H1 (cell line): ENCODE data around the gene SLC16A9. TPM values are rescaled to one million over a fixed set of nuclear protein-coding genes. Genes with fewer than 3 reads are reported as not detected.

Source experiments
- CTCF ChIA-PET: fragments of 300-600 bp; sonication (Branson Sonifier 250); formaldehyde crosslinking; loops from one replicate; lab custom pipeline; 2021; ENCODE audit not compliant: partially characterized antibody; lab: Charles Lee
- POLR2A ChIA-PET: fragments of 300-600 bp; sonication (Branson Sonifier 250); formaldehyde crosslinking; loops from one replicate; lab custom pipeline; 2021; ENCODE audit warnings: inconsistent platforms; ENCODE audit not compliant: partially characterized antibody; lab: Charles Lee
- DNase-seq, 2 experiments: peaks; one replicate each; pipeline versions ENCODE4 v3.0.0 to v3.0.0-alpha.2; 2010 to 2022; ENCODE audit warnings: low spot score in 2 of 2, low read depth in 1 of 2, mixed read lengths in 1 of 2
- FAIRE-seq: peaks from 2 replicates; lab custom pipeline; 2011; peaks lifted over from hg19 to GRCh38; lab: Jason Lieb, UNC
- H2AFZ ChIP-seq: 2 replicates; pipeline ENCODE4 v1.8.1; 2012; ENCODE audit warnings: low read length, inconsistent platforms
- H2AK5ac ChIP-seq: 2 replicates; pipeline ENCODE4 v1.6.1; 2013; ENCODE audit warnings: low read depth, low read length
- H2BK120ac ChIP-seq: replicated peaks from 2 replicates; pipeline ENCODE3; 2013; ENCODE audit warnings: low read depth, low read length, inconsistent platforms
- H2BK12ac ChIP-seq: 2 replicates; pipeline ENCODE4 v1.6.1; 2013; ENCODE audit warnings: low read depth, low read length
- H2BK15ac ChIP-seq: 2 replicates; pipeline ENCODE4 v1.6.1; 2013; ENCODE audit warnings: low read length
- H2BK20ac ChIP-seq: 2 replicates; pipeline ENCODE4 v1.6.1; 2013; ENCODE audit warnings: low read length
- H2BK5ac ChIP-seq: 2 replicates; pipeline ENCODE4 v1.6.1; 2013; ENCODE audit warnings: low read depth, low read length
- H3K14ac ChIP-seq: 2 replicates; pipeline ENCODE4 v1.6.1; 2013; ENCODE audit warnings: inconsistent platforms; ENCODE audit not compliant: insufficient read length
- H3K18ac ChIP-seq: 2 replicates; pipeline ENCODE4 v1.6.1; 2013; ENCODE audit warnings: low read length; ENCODE audit errors: extremely low read depth
- H3K23ac ChIP-seq: 2 replicates; pipeline ENCODE4 v1.6.1; 2013; ENCODE audit warnings: inconsistent platforms; ENCODE audit not compliant: insufficient read length
- H3K23me2 ChIP-seq: 2 replicates; pipeline ENCODE4 v1.6.1; 2013; ENCODE audit warnings: low read depth, low read length
- H3K27ac ChIP-seq: 2 replicates; pipeline ENCODE4 v1.6.1; 2011; ENCODE audit warnings: low read depth, low read length, inconsistent platforms
- H3K27me3 ChIP-seq, 4 experiments: replicated peaks in 1 of 4; 1 replicate in 1 of 4; 2 replicates in 3 of 4; pipeline versions ENCODE4 v1.6.1 to v1.8.1; 2011 to 2013; ENCODE audit warnings: low read length in 3 of 4, mild to moderate bottlenecking in 3 of 4, inconsistent platforms in 2 of 4, mixed read lengths in 2 of 4, moderate library complexity in 1 of 4; ENCODE audit not compliant: control insufficient read depth in 3 of 4, insufficient read depth in 3 of 4; ENCODE audit errors: extremely low read depth in 1 of 4
- H3K36me3 ChIP-seq, 4 experiments: 2 replicates each; pipeline versions ENCODE4 v1.6.1 to v1.8.1; 2011 to 2013; ENCODE audit warnings: mild to moderate bottlenecking in 4 of 4, low read length in 3 of 4, moderate library complexity in 2 of 4, control low read depth in 1 of 4, inconsistent platforms in 1 of 4; ENCODE audit not compliant: insufficient read depth in 4 of 4, control insufficient read depth in 2 of 4
- H3K4ac ChIP-seq: replicated peaks from 2 replicates; pipeline ENCODE3; 2013; ENCODE audit warnings: low read length, low read depth, mixed read lengths, inconsistent platforms; ENCODE audit not compliant: insufficient read length
- H3K4me1 ChIP-seq, 4 experiments: replicated peaks in 1 of 4; 1 replicate in 1 of 4; 2 replicates in 3 of 4; pipeline versions ENCODE4 v1.6.1 to v1.8.1; 2011 to 2013; ENCODE audit warnings: low read length in 3 of 4, inconsistent platforms in 2 of 4, mixed read lengths in 1 of 4; ENCODE audit not compliant: insufficient read depth in 4 of 4, control insufficient read depth in 3 of 4
- H3K4me2 ChIP-seq, 2 experiments: 2 replicates each; pipeline versions ENCODE4 v1.6.1 to v1.8.1; 2011 to 2013; ENCODE audit warnings: low read depth in 2 of 2, low read length in 2 of 2, control low read depth in 1 of 2, inconsistent platforms in 1 of 2, mild to moderate bottlenecking in 1 of 2; ENCODE audit not compliant: insufficient read depth in 1 of 2
- H3K4me3 ChIP-seq, 4 experiments: fragments of 200-600, 300-600 bp in 1 of 4; sonication (generic), shearing (Covaris generic), sonication (Bioruptor Twin) in 1 of 4; 2 replicates each; pipeline versions ENCODE4 v1.5.1 to v1.8.1; 2011 to 2016; ENCODE audit warnings: low read length in 4 of 4, low read depth in 3 of 4, control low read depth in 2 of 4, inconsistent platforms in 2 of 4, mild to moderate bottlenecking in 2 of 4, mixed read lengths in 1 of 4, moderate library complexity in 1 of 4; ENCODE audit not compliant: insufficient read depth in 2 of 4; ENCODE audit errors: extremely low read depth in 1 of 4
- H3K56ac ChIP-seq: replicated peaks from 2 replicates; pipeline ENCODE3; 2013; ENCODE audit warnings: low read depth, mild to moderate bottlenecking, mixed read lengths, low read length, inconsistent platforms; ENCODE audit not compliant: insufficient read length
- H3K79me1 ChIP-seq: 2 replicates; pipeline ENCODE4 v1.6.1; 2013; ENCODE audit warnings: low read depth, low read length, control low read depth
- H3K79me2 ChIP-seq, 2 experiments: 2 replicates each; pipeline versions ENCODE4 v1.6.1 to v1.8.1; 2012 to 2013; ENCODE audit warnings: low read length in 2 of 2, mild to moderate bottlenecking in 2 of 2, inconsistent platforms in 1 of 2; ENCODE audit not compliant: insufficient read depth in 2 of 2, control insufficient read depth in 1 of 2
- H3K9ac ChIP-seq, 4 experiments: replicated peaks in 1 of 4; 1 replicate in 1 of 4; 2 replicates in 3 of 4; pipeline versions ENCODE4 v1.6.1 to v1.8.1; 2011 to 2013; ENCODE audit warnings: low read depth in 3 of 4, low read length in 3 of 4, control low read depth in 2 of 4, mild to moderate bottlenecking in 2 of 4, moderate library complexity in 2 of 4, inconsistent platforms in 1 of 4; ENCODE audit errors: extremely low read depth in 1 of 4
- H3K9me3 ChIP-seq, 2 experiments: 2 replicates each; pipeline versions ENCODE4 v1.6.1 to v1.8.1; 2012 to 2013; ENCODE audit warnings: mild to moderate bottlenecking in 2 of 2, moderate library complexity in 2 of 2, control low read depth in 1 of 2, inconsistent platforms in 1 of 2, low read depth in 1 of 2, low read length in 1 of 2, mixed read lengths in 1 of 2; ENCODE audit not compliant: insufficient read depth in 2 of 2
- H4K20me1 ChIP-seq, 2 experiments: replicated peaks in 1 of 2; 2 replicates each; pipeline versions ENCODE3 to v1.8.1; 2011 to 2013; ENCODE audit warnings: inconsistent platforms in 2 of 2, low read length in 2 of 2, mild to moderate bottlenecking in 1 of 2; ENCODE audit not compliant: insufficient read depth in 2 of 2, control insufficient read depth in 1 of 2
- H4K5ac ChIP-seq: 2 replicates; pipeline ENCODE4 v1.6.1; 2013; ENCODE audit warnings: low read length, low read depth, mixed read lengths, inconsistent platforms; ENCODE audit not compliant: insufficient read length
- H4K8ac ChIP-seq: 2 replicates; pipeline ENCODE4 v1.8.0; 2013; ENCODE audit warnings: mild to moderate bottlenecking, moderate library complexity, low read length, inconsistent platforms; ENCODE audit not compliant: insufficient read depth; ENCODE audit errors: extremely low read depth
- H4K91ac ChIP-seq: replicated peaks from 2 replicates; pipeline ENCODE3; 2013; ENCODE audit warnings: low read length, mixed read lengths, inconsistent platforms; ENCODE audit not compliant: insufficient read length
- ASH2L ChIP-seq: fragments of 200-600, 300-600 bp; sonication (generic); IDR thresholded peaks from one replicate; pipeline ENCODE4 v1.7.1; 2017; ENCODE audit warnings: low read length
- BACH1 ChIP-seq: IDR thresholded peaks from 2 replicates; pipeline ENCODE4 v1.6.1; 2012; ENCODE audit warnings: low read length, improper control_type of control experiment
- EP300 ChIP-seq, 2 experiments: IDR thresholded peaks; 1 replicate in 1 of 2; 2 replicates in 1 of 2; pipeline ENCODE4 v1.6.1; 2011 to 2012; ENCODE audit warnings: low read depth in 2 of 2, low read length in 2 of 2, mild to moderate bottlenecking in 2 of 2, borderline replicate concordance in 1 of 2, inconsistent platforms in 1 of 2, moderate library complexity in 1 of 2
- MAFK ChIP-seq: IDR thresholded peaks from 2 replicates; pipeline ENCODE4 v1.6.1; 2012; ENCODE audit warnings: low read depth, mild to moderate bottlenecking, improper control_type of control experiment, low read length
- PHF8 ChIP-seq: fragments of 200-600 bp; sonication (generic); conservative IDR thresholded peaks from 2 replicates; pipeline ENCODE4 v1.7.1; 2012; ENCODE audit warnings: low read depth, mild to moderate bottlenecking, inconsistent platforms, low read length, moderate library complexity
- RBBP5 ChIP-seq: IDR thresholded peaks from 2 replicates; pipeline ENCODE4 v1.7.1; 2012; ENCODE audit warnings: low read depth, mild to moderate bottlenecking, inconsistent platforms, low read length, moderate library complexity, borderline replicate concordance
- RFX5 ChIP-seq: IDR thresholded peaks from 2 replicates; pipeline ENCODE4 v1.6.1; 2011; ENCODE audit warnings: low read depth, low read length, improper control_type of control experiment, borderline replicate concordance
- TEAD4 ChIP-seq: IDR thresholded peaks from 2 replicates; pipeline ENCODE4 v1.6.1; 2012; ENCODE audit warnings: low read depth, low read length, inconsistent platforms, mixed read lengths
- WGBS, 2 experiments: shearing (Covaris generic) in 1 of 2; methylation state at CpG; one replicate each; pipeline versions ENCODE4 v1.1.6 to v1.1.7; 2013 to 2015; ENCODE audit warnings: low lambda C conversion rate in 2 of 2, mixed read lengths in 2 of 2, inconsistent platforms in 1 of 2, low coverage in 1 of 2, missing lambda C conversion rate in 1 of 2; ENCODE audit not compliant: insufficient replicate concordance in 2 of 2, insufficient coverage in 1 of 2, insufficient read length in 1 of 2; ENCODE audit errors: extremely low coverage in 1 of 2, missing lambda C conversion rate in 1 of 2; 5-methylcytosine and 5-hydroxymethylcytosine counted together
- polyA plus RNA-seq, 7 experiments: library from polyadenylated mRNA; depleted of rRNA in 3 of 7; stranded (reverse) in 5 of 7; unstranded in 2 of 7; fragments of >200 nt in 5 of 7; fragments of 200-250 nt in 2 of 7; gene quantifications; 1 replicate in 5 of 7; 2 replicates in 1 of 7; 4 replicates in 1 of 7; pipeline versions ENCODE4 v1.2.1 to v1.2.3, GENCODE V29; 2011 to 2013; ENCODE audit warnings: missing spikeins in 2 of 7, mixed read lengths in 2 of 7
- total RNA-seq: library from RNA; stranded (reverse); fragmentation: NEBNext Ultra II Directional; extraction: Animal tissue kit (Norgen Biotek cat#: 25700); gene quantifications from 2 replicates; pipeline ENCODE4 v1.2.1, GENCODE V29; 2021

SLC16A9 gene
- total and polyA plus RNA-seq, 2 of the 8 experiments (the other 6 are each of a cell fraction or from before 2014, with no cell fraction given): 11.2 to 20.5 TPM

DNA sequence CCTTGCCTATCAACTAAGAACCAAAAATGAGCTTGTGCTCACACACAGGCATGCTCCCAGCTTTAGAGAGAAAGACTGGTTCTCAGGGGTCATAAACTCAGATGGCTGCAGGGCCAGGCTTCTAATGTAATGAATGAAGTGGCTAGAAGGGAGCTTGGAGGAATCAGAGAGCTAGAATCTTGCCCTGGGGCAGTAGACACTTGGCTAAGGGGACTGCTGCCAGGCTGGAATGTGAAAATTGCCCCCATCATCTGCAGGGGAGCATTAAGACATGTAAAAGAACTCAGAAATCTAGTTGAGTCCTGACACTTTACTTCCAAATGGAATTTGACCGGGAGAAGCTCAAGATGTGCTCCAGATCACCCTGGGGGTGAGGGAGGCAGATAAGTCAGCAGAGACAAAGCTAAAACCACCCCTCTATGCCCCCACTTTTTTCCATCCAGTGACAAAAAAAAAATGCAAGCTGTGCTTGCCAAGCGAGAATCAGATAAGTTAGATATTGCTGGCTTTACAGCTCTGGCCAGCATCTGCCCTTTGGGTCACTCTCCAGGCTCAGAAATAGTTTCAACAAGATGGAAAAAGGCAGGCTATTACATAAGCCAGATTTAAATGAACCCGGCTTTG, 2.3 kb upstream of the SLC16A9 start:
- Histone ChIP-seq H2AK5ac (no peak overlapping the region), H3K4me1 (peaks cover 0 to 5% (median 5%) of the 10 kb centered on the region in 4 experiments; a peak in 4 of 7 replicates), H3K14ac (no peak overlapping the region), H2BK5ac (no peak overlapping the region), H3K4ac (no peak overlapping the region)
- no peak for TF ChIP-seq ASH2L
- no peak for TF ChIP-seq PHF8
- no peak for TF ChIP-seq BACH1
- 0 out of 2 replicates have a peak, but pooled peaks have one; percentile 16 for TF ChIP-seq TEAD4
- TF ChIP-seq EP300 (IDR thresholded peaks at IDR 0.05; ENCODE audit: borderline replicate concordance in 1 of 2, low read depth in 2 of 2, low read length in 2 of 2): no peak
- TF ChIP-seq MAFK: no peak
- no peak for TF ChIP-seq RFX5
- TF ChIP-seq RBBP5: no peak
- TF ChIP-seq, all 59 proteins: peak for 1
- Histone ChIP-seq H3K23me2 (peaks cover 15% of the 10 kb centered on the region; the same call in 1 of the 2 replicates), H3K79me1 (no peaks in the 10 kb centered on the region), H3K9me3 (no peaks in the 10 kb centered on the region), H4K20me1 (no peaks in the 10 kb centered on the region), H3K27me3 (peaks cover 0 to 15% (median 10%) of the 10 kb centered on the region in 4 experiments; a peak in 5 of 7 replicates), H3K4me3 (no peak overlapping the region), H2BK12ac (no peak overlapping the region), H2BK20ac (no peak overlapping the region), H3K18ac (no peak overlapping the region), H3K27ac (no peak overlapping the region), H3K36me3 (no peaks in the 10 kb centered on the region), H3K56ac (no peak overlapping the region), H3K9ac (no peak overlapping the region), H4K91ac (no peak overlapping the region), H2BK120ac (no peak overlapping the region), H2AFZ (0 out of 2 replicates have a peak overlapping the region, but pooled peaks have one; percentile 76), H3K23ac (no peak overlapping the region), H4K8ac (no peak overlapping the region), H4K5ac (no peak overlapping the region), H3K79me2 (peaks cover 0 to 6% of the 10 kb centered on the region in 2 experiments; a peak in 1 of 4 replicates), H2BK15ac (no peak overlapping the region), H3K4me2 (no peak overlapping the region)
- POLR2A ChIA-PET: interaction anchor here (5.6 kb wide), 1 partner anchor 11 kb away, joined by 27 read pairs; no protein-coding TSS in a partner anchor
- DNase-seq: no peak
- FAIRE-seq: no peak
- CTCF ChIA-PET: interaction anchor here (0.6 to 1.9 kb wide), 7 partner anchors 12 to 119 kb away, joined by 3 to 7 read pairs (median 4); no protein-coding TSS in a partner anchor
- WGBS, 2 experiments: 78% methylated on average over 3 of the region's 3 CpGs; no CpG with 5 or more reads in 1 of the 2 experiments
